RKO (cell line): ENCODE data around the gene SRXN1.
"Not testable (repeated sequence)": the region's sequence is repeated elsewhere in the genome, so short reads cannot be mapped to it uniquely, and the experiment has no call there.

Experiments used
- DNase-seq: peaks from one replicate; pipeline ENCODE4 v3.0.0-alpha.2; 2016; ENCODE audit warnings: low spot score

Gene SRXN1

GRCh38 chr20:655726-656624 lies 3.0 kb upstream of the SRXN1 start:
- DNase-seq = no peak

DNA sequence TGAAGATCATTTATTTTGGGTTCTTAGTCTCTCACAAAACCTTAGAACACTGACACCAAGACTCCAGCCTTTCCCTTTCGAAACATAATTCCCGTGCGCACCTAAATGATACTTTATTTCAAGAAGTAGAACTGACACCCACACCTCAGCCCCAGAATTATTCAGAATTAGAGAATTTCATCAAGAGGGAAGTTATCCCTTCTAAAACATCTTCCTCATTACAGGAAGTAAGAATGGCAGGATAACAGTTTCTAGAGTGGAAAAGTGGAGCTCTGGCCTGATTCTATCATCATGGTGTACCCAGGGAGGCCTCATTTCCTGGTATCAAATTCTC lies 1.4 kb upstream of the SRXN1 start:
- no peak for DNase-seq

- no peak for DNase-seq
Observed at GRCh38 chr20:653590-654416, 803 bp upstream of the SRXN1 start.

DNA sequence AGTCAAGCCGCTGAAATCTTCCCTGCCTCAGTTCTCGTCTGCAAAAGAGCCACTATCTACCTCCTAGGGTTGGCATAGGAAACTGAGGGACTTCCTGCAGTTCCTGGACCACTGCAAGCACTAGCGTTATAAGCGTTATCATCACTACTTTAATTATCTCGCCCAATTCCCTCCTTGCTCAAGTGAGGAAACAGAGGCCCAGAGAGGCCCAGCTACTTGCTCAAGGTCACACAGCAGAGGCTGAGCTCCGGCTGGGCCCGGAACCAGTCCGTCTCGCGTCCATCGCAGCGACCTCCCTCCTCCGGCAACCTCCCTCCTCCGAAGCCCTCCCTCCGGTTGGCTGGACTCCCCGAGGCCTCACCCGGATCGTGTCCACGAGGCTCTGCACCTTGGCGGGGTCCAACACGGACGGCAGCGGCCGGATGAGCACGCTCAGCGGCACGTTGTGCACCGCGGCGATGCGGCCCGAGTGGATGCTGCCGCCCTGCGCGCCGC lies 338 bp downstream of the SRXN1 start:
- DNase-seq = peak; percentile 68

GRCh38 chr20:651713-652614 lies 1.0 kb downstream of the SRXN1 start:
- DNase-seq = peak; percentile 66

- DNase-seq = peak; percentile 67
Observed at GRCh38 chr20:650954-651353, 2.0 kb downstream of the SRXN1 start.

DNA sequence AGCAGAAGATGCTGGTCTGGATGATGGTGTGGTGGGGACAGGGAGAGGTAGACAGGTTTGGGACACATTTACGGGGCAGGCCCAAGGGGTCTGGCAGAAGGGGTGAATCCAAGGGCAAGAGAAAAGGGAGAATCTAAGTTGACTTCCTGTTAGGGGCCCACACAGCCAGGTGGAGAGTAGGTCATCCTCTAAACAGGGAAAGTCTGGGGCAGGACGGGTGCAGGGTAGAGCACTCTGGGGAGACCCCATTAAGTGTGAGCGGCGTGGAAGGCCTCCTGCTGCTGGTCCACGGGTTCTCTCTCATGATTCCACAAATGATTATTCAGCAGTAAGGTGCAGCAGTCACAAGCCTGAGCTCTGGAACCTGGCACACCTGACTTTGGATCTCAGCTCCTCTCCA lies 2.7 kb downstream of the SRXN1 start:
- DNase-seq = no peak

GRCh38 chr20:647479-648019 lies 5.5 kb downstream of the SRXN1 start:
- DNase-seq = no peak

DNA sequence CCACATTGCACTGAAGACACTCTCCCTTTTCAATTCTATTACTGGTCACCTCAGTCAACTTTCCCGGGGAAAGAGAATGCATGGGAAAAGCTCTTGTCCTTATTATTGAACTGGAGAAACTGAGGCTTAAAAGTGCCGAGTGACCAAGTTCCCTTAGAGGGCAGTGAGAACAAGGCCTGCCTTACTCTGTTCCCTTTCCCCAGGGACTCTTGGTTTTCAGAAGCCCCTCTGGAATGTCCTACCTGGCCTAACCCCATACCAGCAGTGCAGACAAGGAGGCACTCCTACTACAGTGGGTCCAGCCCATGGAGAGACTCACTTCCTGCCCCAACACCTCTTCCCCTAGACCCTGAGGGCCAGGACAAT lies 6.1 kb downstream of the SRXN1 start:
- DNase-seq = no peak

GRCh38 chr20:646107-646867 lies 6.7 kb downstream of the SRXN1 start:
- DNase-seq = peak; percentile 44

DNA sequence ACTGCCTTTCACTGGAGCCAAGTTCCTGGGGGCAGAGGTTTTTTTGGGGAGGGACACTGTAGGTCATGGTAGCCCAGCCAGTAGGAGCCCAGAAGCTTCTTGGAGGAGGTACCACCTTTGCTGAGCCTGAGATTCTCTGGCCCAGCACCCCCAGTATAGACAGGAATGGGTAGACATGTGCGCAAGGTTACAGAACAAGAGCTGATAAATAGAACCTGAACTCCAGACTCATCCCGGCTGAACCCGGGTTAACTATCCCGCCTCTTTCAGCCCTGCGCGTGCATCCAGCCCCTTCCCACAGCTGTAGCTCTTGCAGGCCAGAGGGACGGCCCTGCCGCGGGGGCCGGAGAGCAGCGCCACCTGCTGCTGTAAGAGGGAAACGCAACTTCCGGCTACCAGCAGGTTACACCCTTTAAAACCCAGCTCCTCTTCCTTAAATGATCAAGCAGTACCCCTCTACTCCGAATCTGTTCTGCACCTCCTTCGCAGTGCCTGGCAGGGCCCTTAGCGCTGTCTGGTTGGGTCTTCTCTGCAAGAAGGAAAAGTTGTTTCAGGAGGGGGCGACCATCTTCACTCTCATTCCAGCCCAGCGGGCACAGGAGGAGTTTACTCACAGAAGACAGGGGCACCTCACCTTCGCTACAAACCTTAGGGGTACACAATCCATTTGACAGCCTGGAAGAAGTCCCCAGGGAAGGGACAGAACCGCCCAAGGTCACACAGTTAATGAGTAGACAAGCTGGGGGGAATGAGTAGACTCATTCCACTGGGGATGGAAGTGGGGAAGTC lies 7.5 kb downstream of the SRXN1 start:
- DNase-seq = peak; percentile 81

DNA sequence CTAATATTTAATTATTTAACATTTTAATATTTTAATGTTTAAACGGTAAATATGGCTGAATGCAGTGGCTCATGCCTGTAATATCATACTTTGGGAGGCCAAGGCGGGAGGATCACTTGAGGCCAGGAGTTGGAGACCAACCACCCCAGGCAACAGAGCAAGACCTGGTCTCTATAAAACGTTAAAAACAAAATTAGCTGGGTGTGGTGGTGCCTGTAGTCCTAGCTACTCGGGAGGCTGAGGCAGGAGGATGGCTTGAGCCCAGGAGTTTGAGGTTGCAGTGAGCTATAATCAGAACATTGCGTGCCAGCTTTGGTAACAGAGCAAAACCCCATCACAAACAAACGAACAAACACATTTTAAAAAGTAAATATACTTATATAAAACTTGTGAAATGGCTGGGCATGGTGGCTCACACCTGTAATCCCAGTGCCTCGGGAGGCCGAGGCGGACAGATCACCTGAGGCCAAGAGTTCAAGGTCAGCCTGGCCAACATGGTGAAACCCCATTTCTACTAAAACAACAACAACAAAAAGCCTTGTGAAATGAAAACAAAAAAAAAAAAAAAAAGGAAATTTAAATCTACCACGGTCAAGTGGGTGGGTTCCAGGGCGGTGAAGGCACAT lies 8.2 kb downstream of the SRXN1 start:
- no peak for DNase-seq

- DNase-seq = no peak
Observed at GRCh38 chr20:642398-643174, 10.4 kb downstream of the SRXN1 start.

GRCh38 chr20:642013-642397 lies 11.0 kb downstream of the SRXN1 start:
- DNase-seq = not testable (repeated sequence)

DNA sequence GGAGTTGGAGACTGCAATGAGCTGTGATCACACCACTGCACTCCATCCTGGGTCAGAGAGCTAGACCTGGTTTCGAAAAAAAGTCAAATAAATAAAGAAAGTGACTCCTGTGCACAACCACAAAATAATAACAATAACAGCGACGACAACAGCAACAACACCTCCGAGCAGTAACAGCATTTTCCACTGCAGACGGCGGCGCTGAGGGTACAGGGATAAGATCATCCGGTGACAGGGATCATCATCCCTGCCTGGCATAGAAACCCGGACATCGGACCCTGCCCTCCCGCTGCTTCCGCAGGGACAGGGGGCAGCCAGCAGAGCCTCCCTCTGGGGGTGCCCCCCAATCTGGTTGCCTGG lies 11.5 kb downstream of the SRXN1 start:
- peak; percentile 66 for DNase-seq

DNA sequence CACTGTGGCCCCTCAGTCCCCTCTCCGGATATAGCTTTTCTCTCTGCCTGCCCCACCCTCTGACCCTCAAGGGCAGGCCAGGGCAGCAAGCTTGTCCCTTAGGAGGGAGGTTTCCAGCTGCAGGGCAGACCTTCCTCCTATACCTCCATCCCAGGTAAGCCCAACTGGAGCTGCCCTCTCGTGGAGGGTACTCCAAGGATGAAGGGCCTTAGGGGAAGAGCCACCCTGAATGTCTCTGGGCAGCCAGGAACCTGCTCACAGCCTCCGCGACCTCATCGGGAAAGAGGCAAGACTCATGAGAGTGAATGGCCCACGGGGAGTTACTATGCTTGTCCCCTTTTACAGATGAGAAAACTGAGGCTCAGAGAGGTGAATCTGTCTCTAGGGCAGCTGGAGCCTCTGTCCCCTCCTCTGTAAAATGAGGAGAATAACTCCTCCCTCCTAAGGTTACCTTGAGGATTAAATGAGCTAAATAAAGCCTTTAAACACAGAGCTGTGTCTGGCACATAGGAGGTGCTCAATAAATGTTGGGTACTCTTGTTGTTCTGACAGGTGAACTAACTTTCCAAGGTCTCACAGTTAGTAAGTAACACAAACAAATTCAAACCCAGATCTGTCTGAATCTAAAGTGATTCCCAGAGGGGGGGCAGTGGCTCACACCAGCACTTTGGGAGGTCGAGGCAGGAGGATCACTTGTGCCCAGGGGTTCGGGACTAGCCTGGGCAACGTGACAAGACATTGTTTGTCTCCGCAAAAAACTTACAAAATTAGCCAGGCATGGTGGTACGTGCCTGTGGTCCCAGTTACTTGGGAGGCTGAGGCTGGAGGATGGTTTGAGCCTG lies 12.1 kb downstream of the SRXN1 start:
- no peak for DNase-seq

DNA sequence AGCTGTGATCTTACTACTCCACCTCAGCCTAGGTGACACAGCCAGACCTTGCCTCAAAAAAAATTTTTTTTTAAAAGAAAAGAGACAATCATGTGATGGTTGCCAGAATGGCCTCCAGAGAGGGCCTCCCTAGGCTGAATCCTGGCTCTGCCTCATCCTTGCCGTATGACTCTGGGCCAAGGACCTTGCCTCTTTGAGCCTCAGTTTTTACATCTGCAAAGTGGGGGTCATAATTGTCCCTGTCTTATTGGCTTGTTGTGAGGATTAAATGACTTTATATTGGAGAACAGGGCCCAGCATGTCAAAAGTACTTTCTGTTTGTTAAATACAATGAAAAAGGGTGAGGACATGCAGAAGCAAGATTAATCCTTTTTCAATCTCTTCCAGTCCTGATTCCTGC lies 14.4 kb downstream of the SRXN1 start:
- no peak for DNase-seq

GRCh38 chr20:637559-637958 lies 15.4 kb downstream of the SRXN1 start:
- no peak for DNase-seq
